GM12892 (cell line): ENCODE data around the gene ARPC4.

Source experiments
- POLR2A ChIP-seq: IDR thresholded peaks from 2 replicates; pipeline ENCODE4 v1.6.1; 2011; ENCODE audit warnings: low read depth, low read length, control low read depth
- POLR2AphosphoS5 ChIP-seq: IDR thresholded peaks from 2 replicates; pipeline ENCODE4 v1.6.1; 2011; ENCODE audit warnings: low read depth, low read length, control low read depth
- TAF1 ChIP-seq: IDR thresholded peaks from 2 replicates; pipeline ENCODE4 v1.6.1; 2011; ENCODE audit warnings: low read depth, mild to moderate bottlenecking, control low read depth, low read length, borderline replicate concordance

- TF ChIP-seq POLR2AphosphoS5 (no peak), POLR2A (no peak), TAF1 (no peak)
Observed at GRCh38 chr3:9785602-9786001, 7.3 kb upstream of the ARPC4 start.
